ENCODE data around the gene SEMA6B.

SEMA6B gene

GRCh38 chr19:4525563-4526002, 33.9 kb downstream of the SEMA6B start:
- DNase-seq (ENCODE audit: low read depth): no peak

DNA sequence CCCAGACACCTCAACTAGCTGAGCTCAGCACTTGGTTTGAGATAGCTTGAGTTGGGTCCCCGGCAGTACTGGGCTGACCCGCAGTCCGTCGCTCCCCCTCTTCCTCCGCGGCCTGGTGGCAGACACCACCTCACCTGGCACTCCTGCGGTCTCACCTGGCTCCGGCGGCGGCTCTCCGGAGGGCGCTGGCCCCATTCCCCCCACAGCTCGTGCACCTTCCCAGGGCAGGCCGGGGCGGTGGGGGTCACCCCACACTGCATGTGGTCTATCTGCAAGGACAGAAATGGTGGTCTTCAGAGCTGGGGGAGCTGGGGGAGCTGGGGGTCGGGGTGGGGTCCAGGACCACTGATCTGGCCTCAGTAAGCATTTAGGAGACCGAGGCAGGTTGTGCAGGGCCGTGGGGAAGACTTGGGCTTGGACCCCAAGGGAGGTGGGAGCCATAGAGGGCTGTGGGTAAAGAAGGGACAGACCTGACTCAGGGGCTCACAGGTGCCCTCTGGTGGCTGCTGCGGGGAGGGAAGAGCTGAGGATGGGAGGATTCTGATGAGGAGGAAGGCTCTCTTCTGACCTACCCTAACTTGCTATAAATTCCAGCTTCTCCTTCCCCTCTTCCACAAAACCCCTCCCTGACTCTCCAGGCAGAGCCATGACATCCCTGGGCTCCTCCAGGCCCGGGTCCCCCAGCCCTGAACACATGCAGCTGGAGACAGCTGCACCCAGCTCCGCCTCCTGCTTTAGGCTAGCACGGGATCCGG, 34.5 kb downstream of the SEMA6B start:
- DNase-seq (ENCODE audit: low read depth): peak; percentile 57

DNA sequence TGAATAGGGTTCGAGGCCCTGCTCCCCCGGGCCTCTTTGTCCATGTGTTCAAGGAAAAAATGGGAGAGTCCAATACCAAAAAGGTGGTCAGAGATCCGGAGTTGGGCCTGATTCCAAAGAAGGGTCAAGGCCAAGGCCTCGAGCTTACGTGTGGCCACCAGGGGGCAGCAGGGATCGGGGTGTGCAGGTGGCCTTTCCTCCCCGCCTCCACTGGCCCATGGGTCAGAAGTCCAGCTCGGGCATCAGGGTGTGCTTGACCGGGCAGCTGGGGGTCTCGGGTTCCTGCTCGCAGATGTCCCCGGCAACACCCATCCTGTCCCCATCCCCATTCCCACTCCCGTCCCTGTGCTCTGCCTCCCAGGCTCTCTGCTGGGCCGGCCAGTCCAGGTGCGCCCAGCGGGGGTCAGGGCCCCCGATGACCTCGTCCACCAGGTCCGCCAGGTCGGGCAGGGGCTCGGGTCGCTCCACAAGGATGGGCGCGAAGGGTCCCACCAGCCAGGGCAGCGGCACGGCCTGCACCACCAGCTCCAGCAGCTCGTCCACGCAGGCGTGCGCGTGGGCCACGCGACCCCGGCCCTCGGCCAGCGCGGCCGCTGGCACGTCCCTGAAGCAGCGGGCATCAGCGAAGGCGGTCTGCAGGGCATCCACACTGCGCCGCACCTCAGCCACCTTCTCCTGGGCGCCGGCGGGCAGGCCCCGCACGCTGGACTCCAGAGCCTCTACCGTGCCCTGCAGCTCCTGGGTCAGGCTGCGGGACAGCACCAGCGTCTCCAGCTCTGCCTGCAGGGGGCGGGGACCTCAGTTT, 36.0 kb downstream of the SEMA6B start:
- DNase-seq (ENCODE audit: low read depth): no peak

DNA sequence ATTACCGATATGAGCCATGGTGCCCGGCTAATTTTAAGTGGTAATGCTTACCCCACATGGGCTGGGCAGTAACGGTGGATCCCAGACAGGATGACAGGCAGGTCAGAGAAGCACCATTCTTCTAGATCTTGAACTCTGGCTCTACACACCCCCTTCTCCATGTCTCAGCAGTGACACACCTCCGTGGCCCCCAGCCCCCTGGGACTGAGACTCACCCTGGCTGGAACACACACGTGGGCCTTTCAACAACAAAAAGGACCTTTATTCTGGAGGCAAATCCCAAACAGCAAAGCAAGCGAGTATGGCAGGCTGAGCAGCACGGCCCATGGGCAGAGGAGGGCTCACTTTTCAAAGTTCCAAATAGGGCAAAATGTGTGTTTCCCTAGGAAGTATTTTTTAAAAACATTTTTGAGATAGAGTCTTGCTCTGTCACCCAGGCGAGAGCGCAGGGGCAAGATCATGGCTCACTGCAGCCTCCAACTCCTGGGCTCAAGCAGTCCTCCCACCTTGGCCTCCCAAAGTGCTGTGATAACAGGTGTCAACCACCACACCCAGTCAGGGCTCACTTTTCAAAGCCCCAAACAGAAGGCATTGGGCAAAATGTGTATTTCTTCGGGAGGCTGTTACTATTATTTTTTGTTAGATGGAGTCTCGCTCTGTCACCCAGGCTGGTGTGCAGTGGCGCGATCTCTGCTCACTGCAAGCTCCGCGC, 37.0 kb downstream of the SEMA6B start:
- DNase-seq (ENCODE audit: low read depth): no peak

DNA sequence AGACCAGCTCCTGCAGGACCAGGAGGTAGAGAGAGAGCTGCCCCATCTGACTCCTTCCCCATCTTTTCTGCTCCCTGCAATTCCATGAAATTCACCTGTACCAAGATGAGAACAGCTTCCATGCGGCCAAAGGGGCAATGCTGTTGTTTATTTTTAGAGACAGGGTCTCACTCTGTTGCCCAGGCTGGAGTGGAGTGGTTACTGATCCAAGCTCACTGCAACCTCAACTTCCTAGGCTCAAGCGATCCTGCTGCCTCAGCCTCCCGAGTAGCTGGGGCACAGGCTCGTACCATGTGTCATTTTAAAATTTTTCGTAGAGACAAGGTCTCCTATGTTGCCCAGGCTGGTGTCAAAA, 37.6 kb downstream of the SEMA6B start:
- DNase-seq (ENCODE audit: low read depth): no peak

DNA sequence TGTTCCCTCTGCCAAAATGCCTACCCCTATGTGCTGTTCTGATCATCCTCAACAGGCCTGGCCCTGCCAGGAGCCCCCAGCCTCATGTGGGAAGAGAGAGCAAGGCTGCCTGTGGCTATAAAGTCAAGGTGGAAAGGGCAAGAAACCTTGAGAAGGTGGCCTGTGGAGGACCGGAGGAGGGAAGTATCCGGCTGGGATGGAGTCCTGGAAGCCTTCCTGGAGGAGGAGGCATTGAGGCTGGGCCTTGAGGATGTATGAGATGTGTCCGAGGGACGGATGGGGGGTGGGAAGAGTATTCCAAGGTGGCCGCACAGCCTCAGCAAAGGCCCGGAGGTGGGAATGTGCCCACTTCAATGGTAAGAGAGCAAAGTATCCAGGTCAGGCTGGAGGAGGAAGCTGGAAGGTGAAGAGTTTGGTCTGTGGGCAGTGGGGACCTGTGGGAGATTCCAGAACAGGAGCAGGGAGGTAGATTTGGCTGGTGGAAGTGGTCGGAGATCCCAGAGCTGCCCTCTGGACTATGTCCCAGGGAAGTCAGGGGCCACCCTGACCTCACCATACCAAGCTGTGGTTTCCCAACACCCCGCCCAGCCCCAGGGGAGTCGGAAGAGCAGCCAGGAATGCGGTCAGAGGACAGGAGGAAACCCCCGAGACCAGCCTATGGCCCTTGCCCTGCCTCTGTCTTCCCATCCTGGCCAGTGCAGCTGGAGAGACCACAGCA, 38.2 kb downstream of the SEMA6B start:
- no peak for DNase-seq (ENCODE audit: low read depth)

DNA sequence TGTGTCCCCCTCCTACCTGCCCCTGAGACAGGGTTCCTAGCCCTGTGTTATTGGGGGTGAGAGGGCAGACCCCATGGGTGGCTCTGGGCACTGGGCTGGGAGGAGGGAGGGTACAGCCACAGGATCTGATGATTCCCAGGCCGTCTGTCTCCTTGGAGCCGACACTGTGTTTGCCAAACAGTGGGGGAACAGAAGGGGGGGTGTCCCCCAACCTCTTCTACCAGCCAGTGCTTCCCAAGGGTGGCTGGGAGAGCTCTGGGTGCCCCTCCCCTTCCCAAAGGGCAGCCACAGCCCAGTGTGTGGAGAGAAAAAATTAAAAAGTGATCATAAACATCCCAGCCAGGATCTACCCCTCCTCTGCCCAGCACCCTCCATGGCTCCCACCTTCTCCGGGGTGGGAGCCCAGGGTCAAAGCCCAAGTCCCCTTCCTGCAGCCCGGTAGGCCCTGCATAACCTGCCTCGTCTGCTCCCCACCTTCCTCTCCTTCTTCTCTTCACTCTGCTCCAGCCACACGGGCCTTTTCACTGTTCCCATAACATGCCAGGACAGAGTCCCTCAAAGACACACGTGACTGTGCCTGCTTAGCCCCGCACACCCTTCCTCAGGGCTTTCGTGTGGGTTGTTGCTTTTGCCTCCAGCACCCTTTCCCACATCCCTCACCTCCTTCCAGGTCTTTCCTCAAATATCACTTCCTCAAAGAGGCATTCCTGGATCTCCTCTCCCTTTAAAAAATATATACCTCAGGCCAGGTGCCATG, 39.8 kb downstream of the SEMA6B start:
- no peak for DNase-seq (ENCODE audit: low read depth)

DNA sequence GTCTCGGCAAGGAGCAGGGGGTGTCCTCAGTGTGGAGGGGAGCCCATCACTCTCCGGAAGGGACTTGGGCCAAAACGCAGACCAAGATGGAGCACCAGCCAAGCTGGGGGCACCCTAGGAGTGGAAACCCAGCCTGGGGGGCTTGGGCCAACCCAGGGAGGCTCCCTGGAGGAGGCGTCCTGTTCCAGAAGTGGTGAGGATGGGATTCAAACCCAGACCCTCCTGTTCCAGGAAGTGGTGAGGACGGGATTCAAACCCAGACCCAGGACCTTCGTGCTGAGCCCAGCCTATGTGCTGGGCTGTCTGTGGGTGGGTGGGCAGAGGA, 40.4 kb downstream of the SEMA6B start:
- DNase-seq (ENCODE audit: low read depth): no peak

DNA sequence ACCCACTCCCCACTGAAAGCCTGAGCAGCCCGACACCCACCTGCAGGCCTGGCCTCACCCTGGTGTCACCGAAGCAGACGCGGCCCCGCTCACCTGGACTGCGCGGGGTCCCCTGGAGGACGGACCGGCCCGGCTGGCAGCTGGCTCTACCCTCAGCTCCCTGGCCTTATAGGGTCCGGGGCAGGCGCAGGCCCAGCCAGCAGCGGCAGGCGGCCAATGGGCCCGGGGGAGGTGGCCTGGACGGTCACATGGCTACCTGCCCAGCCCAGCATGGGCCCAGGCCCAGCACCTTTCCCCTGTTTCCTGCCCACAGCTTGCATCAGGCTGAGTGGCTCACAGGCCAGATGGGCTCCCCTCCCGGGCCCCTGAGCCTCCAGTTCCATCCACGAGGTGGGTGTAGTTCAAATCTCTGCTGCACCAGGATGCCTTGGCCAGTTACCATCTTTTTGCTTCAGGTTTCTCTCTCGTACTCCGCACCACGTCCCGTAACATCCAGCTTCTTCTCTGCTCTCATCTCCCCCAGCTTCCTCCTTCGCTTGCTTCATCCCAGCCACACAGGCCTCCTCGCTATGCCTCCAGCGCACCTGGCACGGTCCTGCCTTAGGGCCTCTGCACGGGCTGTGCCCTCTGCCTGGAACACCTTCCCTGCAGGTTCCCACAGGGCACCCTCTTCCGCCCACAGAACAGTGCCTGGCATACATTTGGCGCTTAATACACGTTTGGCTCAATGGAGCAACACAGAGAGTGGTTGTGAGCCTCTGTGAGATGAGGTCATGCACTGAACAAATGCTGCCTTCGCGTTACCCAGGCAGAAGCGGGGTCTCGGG, 40.9 kb downstream of the SEMA6B start, which contains the start of gene PLIN4:
Gene PLIN4, minus strand, starts transcription at position 142 of the 827 bp plus-strand sequence. CDS start 214 bp downstream, outside the sequence.
- no peak for DNase-seq (ENCODE audit: low read depth)

- no peak for DNase-seq (ENCODE audit: low read depth)
These were observed 41.9 kb downstream of the SEMA6B start for GRCh38 chr19:4517451-4518057.

DNA sequence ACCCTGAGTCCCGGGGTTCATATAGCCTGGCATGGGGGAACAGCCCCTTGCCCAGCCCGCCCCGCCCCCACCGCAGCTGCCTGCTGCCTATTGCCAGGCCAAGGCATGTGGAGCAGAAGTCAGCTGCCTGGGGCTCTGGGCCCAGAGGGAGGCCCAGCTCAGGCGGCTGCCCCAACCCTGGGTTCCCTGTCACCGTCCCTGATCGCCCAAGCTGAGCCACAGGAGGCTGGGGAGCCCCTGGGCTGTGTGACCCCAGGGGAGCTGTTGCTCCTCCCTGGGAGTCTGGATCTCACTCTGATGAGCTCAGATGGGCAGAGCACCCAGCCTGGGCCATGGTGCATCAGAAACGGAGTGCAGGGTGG, 42.6 kb downstream of the SEMA6B start:
- no peak for DNase-seq (ENCODE audit: low read depth)

DNA sequence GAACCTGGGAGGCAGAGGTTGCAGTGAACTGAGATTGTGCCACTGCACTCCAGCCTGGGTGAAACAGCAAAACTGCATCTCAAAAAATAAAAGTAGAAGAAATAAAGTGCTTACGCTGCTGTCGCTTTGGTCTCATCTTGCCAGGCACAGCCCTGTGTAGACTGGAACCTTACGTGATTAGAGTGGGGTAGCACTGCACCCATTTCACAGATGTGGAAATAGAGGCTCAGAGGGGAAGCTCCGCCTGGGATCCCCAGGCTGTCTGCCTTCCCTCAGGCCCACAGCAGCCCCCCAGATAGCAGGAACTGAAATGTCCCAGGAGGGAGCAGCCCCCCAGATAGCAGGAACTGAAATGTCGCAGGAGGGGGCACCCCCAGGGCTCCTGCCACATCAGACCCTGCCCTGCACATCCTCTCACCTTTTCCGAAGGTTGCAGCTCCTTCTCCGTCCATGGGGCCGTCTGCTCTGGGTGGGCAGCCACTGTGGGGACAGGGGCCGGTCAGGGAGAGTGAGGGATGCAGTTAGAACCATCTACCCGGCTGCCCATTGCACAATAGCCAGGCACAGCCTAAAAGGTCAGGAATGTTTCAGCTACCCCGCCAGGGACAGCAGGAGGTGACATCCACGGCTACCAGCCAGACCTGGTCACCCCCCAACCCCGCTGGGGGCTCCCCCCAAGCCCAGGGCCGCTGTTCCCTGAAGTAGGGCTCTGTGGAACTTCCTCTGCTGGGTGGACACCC, 43.1 kb downstream of the SEMA6B start:
- DNase-seq (ENCODE audit: low read depth): no peak

DNA sequence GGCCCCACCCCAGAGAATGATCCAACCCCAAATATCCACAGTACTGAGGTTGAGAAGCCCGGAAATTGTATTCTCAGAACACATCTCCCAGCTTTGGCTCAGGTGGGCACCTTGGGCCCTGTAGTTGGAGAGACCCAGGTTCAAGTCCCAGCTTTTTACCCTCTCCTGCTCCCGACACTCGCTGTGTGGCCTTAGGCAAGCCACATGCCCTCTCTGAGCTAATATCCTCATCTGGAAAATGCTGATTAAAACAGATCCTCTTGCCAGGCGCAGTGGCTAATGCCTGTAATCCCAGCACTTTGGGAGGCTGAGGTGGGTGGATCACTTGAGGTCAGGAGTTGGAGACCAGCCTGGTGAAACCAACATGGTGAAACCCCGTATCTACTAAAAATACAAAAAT, 43.8 kb downstream of the SEMA6B start:
- no peak for DNase-seq (ENCODE audit: low read depth)

DNA sequence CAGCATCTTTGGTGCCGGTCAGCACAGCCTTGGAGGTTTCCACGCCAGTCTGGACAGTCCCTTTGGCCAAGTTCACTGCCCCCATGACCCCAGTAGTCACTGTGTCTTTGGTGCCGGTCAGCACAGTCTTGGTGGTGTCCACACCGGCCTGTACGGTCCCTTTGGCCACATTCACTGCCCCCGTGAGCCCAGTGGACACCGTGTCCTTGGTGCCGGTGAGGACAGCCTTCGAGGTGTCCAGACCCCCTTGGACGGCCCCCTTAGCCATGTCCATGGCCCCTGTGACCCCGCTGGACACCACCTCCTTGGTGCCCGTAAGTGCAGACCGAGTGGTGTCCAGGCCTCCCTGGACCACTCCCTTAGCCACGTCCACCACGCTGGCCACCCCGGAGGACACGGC, 46.2 kb downstream of the SEMA6B start:
- no peak for DNase-seq (ENCODE audit: low read depth)

- DNase-seq (ENCODE audit: low read depth): no peak
These were observed 47.4 kb downstream of the SEMA6B start for GRCh38 chr19:4512070-4512469.

DNA sequence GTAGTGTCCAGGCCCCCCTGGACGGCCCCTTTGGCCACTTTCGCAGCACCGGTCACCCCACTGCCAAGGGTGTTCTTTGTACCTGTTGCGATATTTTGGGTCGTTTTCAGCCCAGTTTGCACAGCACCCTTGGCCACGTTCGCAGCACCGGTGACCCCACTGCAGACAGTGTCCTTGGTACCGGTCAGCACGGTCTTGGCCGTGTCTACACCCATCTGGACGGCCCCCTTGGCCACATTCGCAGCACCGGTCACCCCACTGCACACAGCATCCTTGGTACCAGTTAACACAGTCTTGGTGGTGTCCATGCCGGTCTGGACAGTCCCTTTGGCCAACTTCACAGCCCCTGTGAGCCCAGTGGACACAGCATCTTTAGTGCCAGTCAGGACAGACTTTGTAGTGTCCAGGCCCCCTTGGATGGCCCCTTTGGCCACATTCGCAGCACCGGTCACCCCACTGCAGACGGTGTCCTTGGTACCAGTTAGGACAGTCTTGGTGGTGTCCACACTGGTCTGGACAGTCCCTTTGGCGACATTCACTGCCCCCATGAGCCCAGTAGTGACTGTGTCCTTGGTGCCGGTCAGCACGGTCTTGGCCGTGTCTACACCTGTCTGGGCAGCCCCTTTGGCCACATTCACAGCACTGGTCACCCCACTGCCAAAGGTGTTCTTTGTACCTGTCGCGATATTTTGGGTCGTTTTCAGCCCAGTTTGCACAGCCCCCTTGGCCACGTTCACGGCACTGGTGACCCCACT, 48.0 kb downstream of the SEMA6B start:
- DNase-seq (ENCODE audit: low read depth): no peak

GRCh38 chr19:4510435-4511255, 48.8 kb downstream of the SEMA6B start:
- no peak for DNase-seq (ENCODE audit: low read depth)

DNA sequence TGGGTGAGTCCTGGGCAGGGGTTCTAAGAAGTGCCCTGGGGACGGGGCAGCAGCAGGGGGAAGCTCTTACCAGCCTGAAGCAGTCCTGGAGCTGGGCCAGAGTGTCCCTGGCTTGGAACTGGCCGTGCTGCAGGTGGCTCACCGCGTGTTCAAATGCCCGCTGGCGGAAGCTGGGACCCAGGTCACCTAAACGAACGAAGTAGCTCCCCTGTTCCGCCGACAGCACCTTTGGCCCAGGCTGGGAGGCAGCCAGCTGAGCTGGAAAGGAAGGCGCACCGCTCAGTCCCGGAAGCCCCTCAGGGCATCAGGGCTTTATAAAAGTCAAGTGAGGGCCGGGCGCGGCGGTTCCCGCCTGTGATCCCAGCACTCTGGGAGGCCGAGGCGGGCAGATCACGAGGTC, 50.8 kb downstream of the SEMA6B start:
- no peak for DNase-seq (ENCODE audit: low read depth)
